Ovary (tissue), 9 donors: ENCODE results near the gene TAS2R7. TPM values are rescaled to one million over a fixed set of nuclear protein-coding genes. Genes with fewer than 3 reads are reported as not detected.
"Not testable (repeated sequence)": the region's sequence is repeated elsewhere in the genome, so short reads cannot be mapped to it uniquely, and the experiment has no call there.

Experiments used
- DNase-seq, 5 donors: peaks; one replicate each; pipeline ENCODE4 v3.0.0-alpha.2; 2019 to 2020
- H3K27ac ChIP-seq, 2 donors: fragments of 200-600 bp; one replicate each; pipeline versions ENCODE4 v1.5.1 to v1.8.0; 2019 to 2022
- H3K27me3 ChIP-seq: fragments of 200-600 bp; one replicate; pipeline ENCODE4 v1.8.0; 2022
- H3K36me3 ChIP-seq: fragments of 200-600 bp; sonication (generic); one replicate; pipeline ENCODE4 v1.5.1; 2019
- H3K4me1 ChIP-seq: one replicate; pipeline ENCODE4 v1.8.1; 2013; ENCODE audit warnings: mild to moderate bottlenecking, moderate library complexity; ENCODE audit not compliant: insufficient read depth
- H3K4me3 ChIP-seq: fragments of 200-600 bp; sonication (generic); one replicate; pipeline ENCODE4 v1.5.1; 2017
- H3K9me3 ChIP-seq, 2 donors: fragments of 200-600 bp in 1 of 2; sonication (generic) in 1 of 2; one replicate each; pipeline versions ENCODE4 v1.5.1 to v1.8.1; 2013 to 2019; ENCODE audit warnings: mild to moderate bottlenecking in 1 of 2, moderate library complexity in 1 of 2
- EP300 ChIP-seq: sonication (generic); formaldehyde crosslinking; IDR thresholded peaks from one replicate; pipeline ENCODE4 v1.6.1; 2017; ENCODE audit warnings: antibody characterized with exemption
- POLR2A ChIP-seq: fragments of 450-650 bp; IDR thresholded peaks from one replicate; pipeline ENCODE4 v1.6.1; 2017; ENCODE audit warnings: antibody characterized with exemption, mild to moderate bottlenecking, moderate library complexity
- WGBS, 3 donors: extraction: QIAGEN DNeasy Blood & Tissue Kit in 1 of 3; methylation state at CpG; one replicate each; pipeline versions ENCODE4 v1.1.5 to v1.1.7; 2013 to 2017; 5-methylcytosine and 5-hydroxymethylcytosine counted together
- intact Hi-C, 4 donors: fragments of 100-400 bp; cut with DNase I; formaldehyde crosslinking; loops; one replicate each; pipeline versions ENCODE4 v1.11.0 to v1.15.1; 2022 to 2023
- polyA plus RNA-seq, 2 donors: library from polyadenylated mRNA; stranded (reverse); fragments of 200-250 nt in 1 of 2; fragments of 350-450 nt in 1 of 2; fragmentation: Illumina TruSeq in 1 of 2; extraction: RNeasy Lipid Tissue Mini Kit (QIAGEN cat#74804) in 1 of 2; gene quantifications; one replicate each; pipeline ENCODE4 v1.2.3, GENCODE V29; 2013 to 2014
- total RNA-seq, 7 donors: library from RNA; depleted of rRNA in 2 of 7; stranded (reverse); fragments of >200 nt in 2 of 7; fragmentation: NEBNext Ultra II Directional in 3 of 7; extraction: Animal tissue kit (Norgen Biotek cat#: 25700) in 3 of 7; gene quantifications; one replicate each; pipeline versions ENCODE4 v1.1.0 to v1.2.4, GENCODE V29; 2016 to 2023
- TF ChIP-seq, protein P1 (sequence below), 3 donors: fragments of 450-650 bp in 2 of 3; fragments of 200-600 bp in 1 of 3; IDR thresholded peaks; one replicate each; pipeline versions ENCODE4 v1.5.1 to v1.8.0; 2016 to 2022; ENCODE audit warnings: antibody characterized with exemption in 3 of 3, mild to moderate bottlenecking in 1 of 3
- donor health status: DM: no; HTN: no; CAD: no; lungs with moderate emphysema.
- donor health status: DM: no; HTN: no; CAD: no.
- donor health status: Bipolar disorder and iron deficiency.
- donor health status: DM: yes; HTN: yes; CAD: no.
- donor health status: DM: no; HTN: no; CAD: no.
- donor health status: DM: yes; HTN: yes; CAD: no.

TAS2R7 gene
- total and polyA plus RNA-seq, 9 donors, result not detected

DNA sequence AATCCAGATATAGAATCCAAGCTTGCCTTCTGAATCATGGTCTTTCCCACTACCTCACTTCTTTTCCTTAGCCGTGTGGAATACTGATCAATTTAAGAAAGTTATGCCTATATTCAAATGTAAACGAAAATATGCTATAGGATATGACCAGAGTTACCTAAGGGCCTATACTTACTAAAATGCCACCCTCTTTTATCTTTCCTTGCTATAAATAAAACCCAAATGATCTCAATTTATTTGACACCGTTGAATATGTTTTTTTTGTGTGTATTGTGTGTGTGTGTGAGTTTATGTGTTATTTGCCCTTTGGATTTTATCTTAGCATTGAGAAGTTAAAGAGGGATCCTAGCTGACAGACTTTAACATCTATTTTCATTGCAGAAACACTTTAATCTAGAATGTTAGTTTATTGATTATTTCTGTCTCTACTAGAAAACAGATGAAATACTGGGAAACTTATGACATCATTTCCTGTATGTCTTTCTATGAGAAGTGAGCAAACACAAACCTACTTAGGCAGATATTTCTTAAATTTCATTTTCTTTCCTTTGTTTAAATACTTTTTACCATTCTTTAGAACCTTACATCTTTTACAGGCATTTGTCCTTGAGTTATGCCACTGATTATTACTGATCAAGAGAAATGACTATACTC lies 9.6 kb upstream of the TAS2R7 start:
- intact Hi-C loops, result loop anchor here in 1 of 4 donors (10.0 kb wide), 1 partner anchor 513 kb away; no protein-coding TSS in a partner anchor
- TF ChIP-seq EP300 (no peak), POLR2A (no peak)
- TF ChIP-seq, protein P1, sequence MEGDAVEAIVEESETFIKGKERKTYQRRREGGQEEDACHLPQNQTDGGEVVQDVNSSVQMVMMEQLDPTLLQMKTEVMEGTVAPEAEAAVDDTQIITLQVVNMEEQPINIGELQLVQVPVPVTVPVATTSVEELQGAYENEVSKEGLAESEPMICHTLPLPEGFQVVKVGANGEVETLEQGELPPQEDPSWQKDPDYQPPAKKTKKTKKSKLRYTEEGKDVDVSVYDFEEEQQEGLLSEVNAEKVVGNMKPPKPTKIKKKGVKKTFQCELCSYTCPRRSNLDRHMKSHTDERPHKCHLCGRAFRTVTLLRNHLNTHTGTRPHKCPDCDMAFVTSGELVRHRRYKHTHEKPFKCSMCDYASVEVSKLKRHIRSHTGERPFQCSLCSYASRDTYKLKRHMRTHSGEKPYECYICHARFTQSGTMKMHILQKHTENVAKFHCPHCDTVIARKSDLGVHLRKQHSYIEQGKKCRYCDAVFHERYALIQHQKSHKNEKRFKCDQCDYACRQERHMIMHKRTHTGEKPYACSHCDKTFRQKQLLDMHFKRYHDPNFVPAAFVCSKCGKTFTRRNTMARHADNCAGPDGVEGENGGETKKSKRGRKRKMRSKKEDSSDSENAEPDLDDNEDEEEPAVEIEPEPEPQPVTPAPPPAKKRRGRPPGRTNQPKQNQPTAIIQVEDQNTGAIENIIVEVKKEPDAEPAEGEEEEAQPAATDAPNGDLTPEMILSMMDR (IDR thresholded peaks at IDR 0.05), result no peak

GRCh38 chr12:10810068-10810467 lies 7.6 kb upstream of the TAS2R7 start, which contains the start of gene TAS2R9:
Gene TAS2R9 (minus strand): TSS chr12:10810168. CDS start chr12:10810075, 93 bp downstream.
- H3K27ac ChIP-seq, result no peak within 1 kb of the TSS
- H3K27me3 ChIP-seq, result no peaks in the 10 kb centered on the region
- intact Hi-C loops, result loop anchor here in 1 of 4 donors (10.0 kb wide), 1 partner anchor 515 kb away; no protein-coding TSS in a partner anchor
- H3K9me3 ChIP-seq, result no peaks in the 10 kb centered on the region
- no peaks in the 10 kb centered on the region for H3K4me1 ChIP-seq
- no peak for DNase-seq
- H3K36me3 ChIP-seq, result no peaks in the 10 kb centered on the region
- no peak for TF ChIP-seq POLR2A
- TF ChIP-seq EP300, result no peak
- TF ChIP-seq, protein P1 (IDR thresholded peaks at IDR 0.05), result no peak
- no peak within 1 kb of the TSS for H3K4me3 ChIP-seq

More for the DNA sequence above, 9.6 kb upstream of the TAS2R7 start:
- Histone ChIP-seq H3K9me3 (no peaks in the 10 kb centered on the region), H3K36me3 (no peaks in the 10 kb centered on the region), H3K4me1 (no peaks in the 10 kb centered on the region), H3K27ac (no peak overlapping the region), H3K4me3 (no peak overlapping the region), H3K27me3 (no peaks in the 10 kb centered on the region)
- WGBS, 3 donors, result 87 to 91% (median 89%) methylated on average over 3 of the region's 3 CpGs
- DNase-seq, result no peak

GRCh38 chr12:10807186-10807585 lies 4.8 kb upstream of the TAS2R7 start, which contains the start of gene TAS2R8:
Gene TAS2R8 (minus strand): TSS chr12:10807286. CDS start chr12:10806980, 306 bp downstream.
- no peak within 1 kb of the TSS for H3K4me3 ChIP-seq
- no peaks in the 10 kb centered on the region for H3K36me3 ChIP-seq
- intact Hi-C loops, result no loop called here
- WGBS, 3 donors, result 32 to 58% (median 42%) methylated on average over 1 of the region's 1 CpG
- no peaks in the 10 kb centered on the region for H3K27me3 ChIP-seq
- H3K9me3 ChIP-seq, result no peaks in the 10 kb centered on the region
- H3K4me1 ChIP-seq, result no peaks in the 10 kb centered on the region
- H3K27ac ChIP-seq, result no peak within 1 kb of the TSS
- no peak for DNase-seq
- TF ChIP-seq POLR2A (no peak), EP300 (no peak)
- TF ChIP-seq, protein P1 (IDR thresholded peaks at IDR 0.05), result no peak

- no peaks in the 10 kb centered on the region for H3K36me3 ChIP-seq
- intact Hi-C loops, result no loop called here
- no peak overlapping the region for H3K27ac ChIP-seq
- WGBS, 3 donors, result 49 to 54% (median 53%) methylated on average over 5 of the region's 5 CpGs
- no peaks in the 10 kb centered on the region for H3K9me3 ChIP-seq
- H3K4me3 ChIP-seq, result no peak overlapping the region
- no peak for DNase-seq
- no peaks in the 10 kb centered on the region for H3K27me3 ChIP-seq
- no peak for TF ChIP-seq POLR2A
- no peak for TF ChIP-seq EP300
- no peaks in the 10 kb centered on the region for H3K4me1 ChIP-seq
Observed at GRCh38 chr12:10801741-10802140, 686 bp downstream of the TAS2R7 start.

DNA sequence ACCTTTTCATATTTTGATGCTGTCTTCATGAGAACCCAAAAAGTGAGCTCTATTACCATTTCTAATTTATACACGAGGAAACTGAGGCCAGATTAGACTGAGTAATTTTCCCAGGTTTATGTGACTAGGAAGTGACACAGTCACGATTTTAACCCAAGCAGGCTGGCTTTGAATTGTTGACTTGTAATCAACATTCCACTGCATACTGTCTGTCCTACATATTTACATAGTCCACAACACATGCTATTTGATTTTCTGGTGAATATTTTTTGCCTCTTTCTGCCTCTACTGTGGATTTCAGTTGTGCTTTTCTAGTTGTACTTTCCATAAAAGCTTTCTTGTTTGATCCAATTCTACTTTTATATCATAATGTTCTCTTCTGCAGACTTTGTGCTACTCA lies 8.2 kb downstream of the TAS2R7 start:
- Histone ChIP-seq H3K27ac (no peak overlapping the region), H3K4me1 (no peaks in the 10 kb centered on the region), H3K27me3 (no peaks in the 10 kb centered on the region), H3K9me3 (no peaks in the 10 kb centered on the region), H3K4me3 (no peak overlapping the region), H3K36me3 (no peaks in the 10 kb centered on the region)
- WGBS, 3 donors, result 57 to 71% (median 68%) methylated on average over 2 of the region's 2 CpGs
- intact Hi-C loops, result no loop called here
- TF ChIP-seq POLR2A (no peak), EP300 (no peak)
- TF ChIP-seq, protein P1 (IDR thresholded peaks at IDR 0.05), result no peak
- no peak for DNase-seq

- H3K27ac ChIP-seq, H3K36me3 ChIP-seq, H3K9me3 ChIP-seq, intact Hi-C loops, H3K4me1 ChIP-seq, H3K4me3 ChIP-seq, DNase-seq, H3K27me3 ChIP-seq: not testable (repeated sequence)
- WGBS, 3 donors, result 82 to 90% (median 86%) methylated on average over 4 of the region's 4 CpGs
Observed at GRCh38 chr12:10791769-10792168, 10.7 kb downstream of the TAS2R7 start.
